GM21367 (cell line): ENCODE measurements around the gene TOMM20L.
A peak's percentile ranks its signal among the peaks of the same experiment; 100 is the strongest.

Source experiments
- ATAC-seq: cut with Tn5 transposase; IDR thresholded peaks from one replicate; pipeline ENCODE4 v1.9.1; 2021; ENCODE audit not compliant: unreplicated experiment

The TOMM20L gene

GRCh38 chr14:58426670-58427280 is 31.0 kb downstream of the TOMM20L start:
- ATAC-seq, result no peak

- peak; percentile 85 for ATAC-seq
Measured at GRCh38 chr14:58427281-58428117, 31.8 kb downstream of the TOMM20L start, which contains the start of the genes KIAA0586 and TIMM9. Gene KIAA0586 (plus strand): TSS chr14:58427719. CDS start chr14:58428265, 546 bp downstream. Gene TIMM9 (minus strand): TSS chr14:58427531. CDS start chr14:58411945, 15,586 bp downstream.

- no peak for ATAC-seq
Measured at GRCh38 chr14:58428118-58428683, 32.5 kb downstream of the TOMM20L start.

- ATAC-seq, result no peak
Measured at GRCh38 chr14:58430156-58430555, 34.4 kb downstream of the TOMM20L start.

DNA sequence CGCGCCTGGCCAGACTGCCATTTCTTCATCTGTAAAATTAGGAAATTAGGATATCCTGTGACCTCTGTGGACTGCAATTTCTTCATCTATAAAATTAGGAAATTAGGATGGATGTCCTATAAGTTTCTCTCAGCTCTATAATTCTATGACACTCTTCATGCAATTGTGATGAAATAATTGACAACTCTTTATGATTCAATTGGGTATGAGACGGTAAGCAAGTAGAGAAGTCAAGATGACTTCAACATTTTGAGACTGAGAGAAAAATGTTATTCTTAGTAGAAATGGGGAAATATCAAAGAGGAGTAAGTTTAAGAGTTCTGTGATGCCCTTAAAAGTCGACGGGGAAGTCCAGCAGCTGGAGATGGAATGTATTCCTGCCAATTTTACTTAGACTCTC is 43.7 kb downstream of the TOMM20L start:
- no peak for ATAC-seq

DNA sequence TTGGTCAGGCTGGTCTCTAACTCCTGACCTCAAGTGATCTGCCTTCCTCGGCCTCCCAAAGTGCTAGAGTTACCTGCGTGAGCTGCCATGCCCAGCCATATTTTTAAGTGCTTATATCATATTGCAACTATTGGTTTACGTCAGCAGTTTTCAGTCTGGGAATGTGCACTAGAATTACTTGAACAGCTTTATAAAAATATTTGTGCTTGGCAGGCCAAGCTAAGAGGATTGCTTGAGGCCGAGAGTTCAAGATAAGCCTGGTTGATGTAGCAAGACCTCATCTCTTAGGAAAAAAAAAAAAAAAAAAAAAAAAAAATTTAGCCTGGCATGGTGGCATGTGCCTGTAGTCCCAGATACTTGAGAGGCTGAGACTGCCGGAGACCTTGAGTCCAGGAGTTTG is 48.9 kb downstream of the TOMM20L start:
- ATAC-seq, result no peak

DNA sequence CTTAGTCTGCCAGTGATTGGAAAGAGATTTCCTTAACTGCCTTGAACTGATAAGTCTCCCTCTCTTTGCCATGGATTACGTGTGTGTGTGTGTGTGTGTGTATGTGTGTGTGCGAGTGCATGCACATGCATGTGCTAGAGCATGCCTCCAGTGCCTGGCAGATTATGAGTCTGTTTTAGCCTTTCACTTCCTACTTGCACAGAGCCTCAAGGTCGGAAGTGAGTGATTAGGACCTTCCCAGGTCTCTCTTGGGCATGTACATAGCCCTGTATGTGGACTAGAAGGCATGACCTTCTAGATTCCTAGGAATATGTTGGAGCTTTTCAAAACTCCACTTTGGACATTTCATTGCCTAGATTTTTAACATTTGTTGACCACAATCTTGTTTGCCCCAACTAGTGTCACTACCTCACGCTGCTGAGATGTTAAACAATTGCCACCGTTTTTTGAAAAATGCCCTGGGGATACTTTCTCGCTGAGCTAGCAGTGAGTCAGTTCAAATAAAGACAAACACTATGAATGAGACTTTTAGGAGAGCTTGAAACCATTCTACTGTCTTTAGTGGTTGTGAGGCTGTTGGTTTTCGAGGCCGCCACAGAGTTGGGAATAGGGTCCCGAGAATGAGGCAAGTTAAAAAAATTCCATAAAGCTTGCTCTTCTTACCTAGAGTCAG is 60.0 kb downstream of the TOMM20L start:
- ATAC-seq, result no peak
